ENCODE data around the gene APOBEC3A.

DNA sequence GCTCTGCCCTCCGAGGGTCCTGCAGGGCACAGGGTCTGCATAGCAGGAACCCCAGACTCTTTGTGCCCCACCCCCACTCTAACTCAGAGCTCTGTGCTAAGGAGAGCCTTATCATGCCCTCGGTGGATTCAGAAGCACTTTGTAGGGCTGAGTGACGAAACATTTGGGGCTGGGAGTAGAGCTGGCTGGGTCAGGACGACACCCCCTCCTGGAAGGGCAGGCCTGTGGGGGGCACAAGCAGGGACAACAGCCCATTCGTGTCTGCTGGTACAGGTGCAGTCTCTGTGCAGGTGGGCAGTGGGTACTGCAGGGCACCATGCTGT lies 8.9 kb downstream of the APOBEC3A start:
- TF ChIP-seq, protein P1, sequence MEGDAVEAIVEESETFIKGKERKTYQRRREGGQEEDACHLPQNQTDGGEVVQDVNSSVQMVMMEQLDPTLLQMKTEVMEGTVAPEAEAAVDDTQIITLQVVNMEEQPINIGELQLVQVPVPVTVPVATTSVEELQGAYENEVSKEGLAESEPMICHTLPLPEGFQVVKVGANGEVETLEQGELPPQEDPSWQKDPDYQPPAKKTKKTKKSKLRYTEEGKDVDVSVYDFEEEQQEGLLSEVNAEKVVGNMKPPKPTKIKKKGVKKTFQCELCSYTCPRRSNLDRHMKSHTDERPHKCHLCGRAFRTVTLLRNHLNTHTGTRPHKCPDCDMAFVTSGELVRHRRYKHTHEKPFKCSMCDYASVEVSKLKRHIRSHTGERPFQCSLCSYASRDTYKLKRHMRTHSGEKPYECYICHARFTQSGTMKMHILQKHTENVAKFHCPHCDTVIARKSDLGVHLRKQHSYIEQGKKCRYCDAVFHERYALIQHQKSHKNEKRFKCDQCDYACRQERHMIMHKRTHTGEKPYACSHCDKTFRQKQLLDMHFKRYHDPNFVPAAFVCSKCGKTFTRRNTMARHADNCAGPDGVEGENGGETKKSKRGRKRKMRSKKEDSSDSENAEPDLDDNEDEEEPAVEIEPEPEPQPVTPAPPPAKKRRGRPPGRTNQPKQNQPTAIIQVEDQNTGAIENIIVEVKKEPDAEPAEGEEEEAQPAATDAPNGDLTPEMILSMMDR (IDR thresholded peaks at IDR 0.05) = no peak
- TF ChIP-seq POLR2A (IDR thresholded peaks at IDR 0.05) = no peak

Measured in lower leg skin (tissue), 3 donors.